Cardiac fibroblast (primary cell): ENCODE data around the gene TRIP12.
"Not testable (repeated sequence)": the region's sequence is repeated elsewhere in the genome, so short reads cannot be mapped to it uniquely, and the experiment has no call there.

Experiments used
- DNase-seq, 2 donors: peaks; one replicate each; pipeline versions ENCODE4 v3.0.0 to v3.0.0-alpha.2; 2010; ENCODE audit warnings: low read depth in 2 of 2
- H3K4me3 ChIP-seq, 2 donors: replicated peaks in 1 of 2; 1 replicate in 1 of 2; 2 replicates in 1 of 2; pipeline ENCODE4 v1.5.1; 2011; ENCODE audit warnings: low read depth in 2 of 2, low read length in 2 of 2, mild to moderate bottlenecking in 2 of 2, moderate library complexity in 1 of 2
- TF ChIP-seq, protein P1 (sequence below): IDR thresholded peaks from one replicate; pipeline ENCODE4 v1.5.1; 2011; ENCODE audit warnings: low read depth, mild to moderate bottlenecking, low read length, inconsistent platforms

Gene TRIP12

DNA sequence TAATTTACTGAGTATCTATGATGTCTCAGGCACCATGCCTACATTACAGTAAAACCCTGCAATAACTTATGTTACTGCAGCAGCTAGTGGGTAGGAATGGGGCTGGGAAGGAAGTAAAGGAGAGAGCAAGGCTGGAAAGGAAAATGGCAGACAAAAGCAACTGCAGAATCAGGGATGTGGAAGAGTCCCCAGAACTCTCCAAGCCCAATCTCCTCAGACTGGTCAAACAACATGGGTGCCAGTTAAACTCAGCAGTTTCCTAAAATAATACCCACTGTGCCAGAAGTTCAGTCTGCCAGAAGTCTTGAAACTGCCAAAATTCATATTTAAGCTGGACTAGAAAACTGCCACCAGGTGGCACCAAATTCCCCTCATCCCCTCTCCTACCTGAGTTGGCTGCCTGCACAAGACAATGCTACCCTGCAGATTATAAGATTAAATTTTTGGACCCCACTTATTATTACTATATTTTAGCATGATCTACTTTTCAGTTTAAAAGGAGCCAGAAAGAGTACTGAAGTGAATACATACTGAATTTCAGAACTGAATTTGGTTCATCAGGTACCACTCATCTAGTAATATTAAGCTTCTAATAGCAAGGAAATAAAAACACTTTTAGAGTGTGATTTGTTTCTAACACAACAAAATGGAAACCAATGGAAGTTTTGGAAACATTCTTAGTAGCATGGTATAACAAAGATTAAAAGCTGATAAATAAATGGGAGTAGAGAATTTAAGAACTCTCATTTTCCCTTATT is 120.6 kb downstream of the TRIP12 start:
- DNase-seq: peak; percentile 74 to 76

DNA sequence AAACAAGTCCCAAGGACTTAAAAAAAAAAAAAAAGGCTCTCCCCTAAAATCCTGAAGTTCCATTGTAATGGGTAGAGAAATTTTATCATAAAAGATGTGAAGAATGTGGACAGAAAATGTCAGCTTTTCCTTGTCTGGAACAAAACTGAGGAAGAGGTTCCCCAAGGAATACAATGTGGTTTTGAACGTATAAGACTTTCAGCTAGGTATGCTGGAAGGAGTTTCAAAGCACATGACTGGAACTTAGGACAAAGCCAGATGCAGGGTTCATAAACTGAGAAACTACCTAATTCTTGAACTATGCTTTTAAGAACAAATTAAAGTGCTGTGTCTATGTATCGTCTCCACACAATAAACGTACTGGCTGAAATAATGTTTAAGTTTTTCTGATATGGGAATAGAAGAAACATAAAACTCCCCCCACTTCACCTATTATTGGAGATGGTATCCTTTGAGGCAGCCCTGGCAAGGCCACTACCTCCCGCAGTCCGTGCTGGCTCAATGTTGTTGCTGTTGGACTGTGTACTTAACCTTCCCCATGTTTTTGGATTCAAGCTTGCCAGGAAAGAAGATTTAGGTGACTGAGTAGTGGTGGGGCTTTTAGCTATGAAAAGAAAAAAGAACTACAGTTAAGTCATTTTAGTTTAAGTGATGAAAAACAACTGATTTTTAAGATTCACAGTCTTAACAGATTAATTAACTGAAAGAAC is 123.2 kb downstream of the TRIP12 start:
- TF ChIP-seq, protein P1, sequence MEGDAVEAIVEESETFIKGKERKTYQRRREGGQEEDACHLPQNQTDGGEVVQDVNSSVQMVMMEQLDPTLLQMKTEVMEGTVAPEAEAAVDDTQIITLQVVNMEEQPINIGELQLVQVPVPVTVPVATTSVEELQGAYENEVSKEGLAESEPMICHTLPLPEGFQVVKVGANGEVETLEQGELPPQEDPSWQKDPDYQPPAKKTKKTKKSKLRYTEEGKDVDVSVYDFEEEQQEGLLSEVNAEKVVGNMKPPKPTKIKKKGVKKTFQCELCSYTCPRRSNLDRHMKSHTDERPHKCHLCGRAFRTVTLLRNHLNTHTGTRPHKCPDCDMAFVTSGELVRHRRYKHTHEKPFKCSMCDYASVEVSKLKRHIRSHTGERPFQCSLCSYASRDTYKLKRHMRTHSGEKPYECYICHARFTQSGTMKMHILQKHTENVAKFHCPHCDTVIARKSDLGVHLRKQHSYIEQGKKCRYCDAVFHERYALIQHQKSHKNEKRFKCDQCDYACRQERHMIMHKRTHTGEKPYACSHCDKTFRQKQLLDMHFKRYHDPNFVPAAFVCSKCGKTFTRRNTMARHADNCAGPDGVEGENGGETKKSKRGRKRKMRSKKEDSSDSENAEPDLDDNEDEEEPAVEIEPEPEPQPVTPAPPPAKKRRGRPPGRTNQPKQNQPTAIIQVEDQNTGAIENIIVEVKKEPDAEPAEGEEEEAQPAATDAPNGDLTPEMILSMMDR: no peak
- peak; percentile 22 to 56 for DNase-seq
- no peak overlapping the region for H3K4me3 ChIP-seq

More for the DNA sequence above, 120.6 kb downstream of the TRIP12 start:
- TF ChIP-seq, protein P1: peak; percentile 74
- H3K4me3 ChIP-seq: no peak overlapping the region

DNA sequence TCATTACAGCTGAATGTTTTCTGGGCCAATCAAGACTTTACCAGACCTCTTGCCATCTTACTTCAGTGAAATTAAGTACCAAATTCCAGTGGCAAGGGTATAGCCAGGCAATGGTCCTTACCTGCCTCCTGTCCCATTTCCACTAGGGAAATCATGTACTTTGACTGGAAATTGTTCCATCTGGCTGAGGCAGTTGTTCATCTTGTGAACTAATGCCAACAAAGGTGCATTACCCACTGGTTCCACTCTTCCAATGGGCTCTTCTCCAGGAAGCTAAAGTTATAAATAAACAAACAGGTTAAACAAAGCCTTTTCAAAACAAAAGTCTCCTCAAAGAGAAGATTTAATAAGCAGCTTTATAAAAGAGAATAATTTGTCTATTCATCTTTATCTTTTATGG is 126.8 kb downstream of the TRIP12 start:
- no peak for DNase-seq
- TF ChIP-seq, protein P1: no peak
- no peak overlapping the region for H3K4me3 ChIP-seq

DNA sequence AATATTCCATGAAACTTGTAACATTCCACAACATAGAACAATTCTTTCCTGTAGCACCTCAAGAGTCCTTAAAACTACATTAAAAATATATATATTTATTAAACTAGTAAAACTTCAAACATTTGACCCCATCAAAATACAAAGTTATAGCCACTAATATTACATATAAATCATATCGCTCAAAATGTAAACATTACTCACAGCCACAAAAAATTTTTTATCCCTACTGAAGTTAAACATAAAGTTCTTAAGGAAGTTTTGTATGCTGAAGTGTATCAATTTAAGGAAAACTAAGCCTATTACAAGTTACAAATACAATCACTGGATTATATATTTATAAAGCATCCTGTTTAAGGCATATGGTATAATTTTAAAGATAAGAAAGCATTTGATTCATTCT is 127.2 kb downstream of the TRIP12 start:
- no peak overlapping the region for H3K4me3 ChIP-seq
- no peak for DNase-seq
- TF ChIP-seq, protein P1: no peak

DNA sequence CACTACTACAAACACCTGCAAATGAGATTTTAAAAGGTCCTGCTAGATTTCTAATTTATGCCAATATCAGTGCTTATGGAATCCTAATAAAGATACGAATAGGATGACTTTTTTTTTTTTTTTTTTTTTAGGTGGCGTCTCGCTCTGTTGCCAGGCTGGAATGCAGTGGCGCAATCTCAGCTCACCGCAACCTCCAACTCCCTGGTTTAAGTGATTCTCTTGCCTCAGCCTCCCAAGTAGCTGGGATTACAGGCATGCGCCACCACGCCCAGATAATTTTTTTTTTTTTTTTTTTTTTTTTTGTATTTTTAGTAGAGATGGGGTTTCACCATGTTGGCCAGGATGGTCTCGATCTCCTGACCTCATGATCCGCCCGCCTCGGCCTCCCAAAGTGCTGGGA is 135.5 kb downstream of the TRIP12 start:
- not testable (repeated sequence) for DNase-seq, H3K4me3 ChIP-seq

DNA sequence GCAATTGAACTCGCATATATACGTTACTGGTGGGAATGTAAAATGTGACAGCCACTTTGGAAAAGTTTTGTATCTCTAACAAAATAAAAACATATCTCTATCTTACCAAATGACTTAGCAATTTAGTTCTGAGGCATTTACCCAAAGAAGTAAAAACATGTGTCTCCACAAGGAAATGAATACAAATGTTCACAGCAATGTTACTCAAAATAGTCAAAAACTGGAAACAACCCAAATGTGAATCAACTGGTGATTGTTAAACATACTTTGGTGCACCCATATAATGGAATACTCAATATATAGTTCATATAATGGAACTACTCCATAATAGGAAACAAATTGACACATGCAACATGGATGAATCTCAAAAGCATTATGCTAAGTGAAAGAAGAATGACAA is 137.0 kb downstream of the TRIP12 start:
- H3K4me3 ChIP-seq: no peak overlapping the region
- DNase-seq: peak; percentile 16 to 33
- TF ChIP-seq, protein P1: no peak

DNA sequence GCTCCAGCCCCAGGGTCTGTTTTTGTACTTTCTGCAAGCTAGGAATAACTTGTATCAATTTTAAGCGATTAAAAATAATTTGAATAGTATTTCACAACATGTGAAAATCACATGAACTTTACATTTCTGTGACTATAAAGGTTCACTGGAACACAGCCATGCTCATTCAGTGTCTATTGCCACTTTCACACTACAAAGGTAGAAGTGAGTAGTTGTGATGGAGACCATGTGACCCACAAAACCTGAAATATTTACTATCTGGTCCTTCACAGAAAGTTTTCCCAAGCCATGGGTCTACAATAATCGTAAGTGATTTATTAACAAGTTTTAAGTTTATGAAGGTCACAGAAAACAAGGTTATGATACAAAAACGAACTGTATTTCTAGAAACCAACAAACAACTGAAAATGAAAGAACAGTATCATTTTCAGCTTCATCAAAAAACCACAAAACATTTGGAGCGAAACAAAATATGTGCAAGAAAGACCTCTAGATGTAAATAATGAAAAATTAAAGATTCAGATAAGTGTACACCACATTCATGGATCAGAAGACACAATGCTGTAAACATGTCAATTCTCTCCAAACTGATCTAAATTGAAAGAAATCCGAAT is 138.6 kb downstream of the TRIP12 start:
- DNase-seq: no peak
- no peak overlapping the region for H3K4me3 ChIP-seq
- TF ChIP-seq, protein P1: no peak
